Endothelial cell of umbilical vein (primary cell): ENCODE data around the gene CCDC116. TPM values are rescaled to one million over a fixed set of nuclear protein-coding genes. Genes with fewer than 3 reads are reported as not detected.

Experiments
- BruUV-seq: library from RNA; stranded (reverse); fragments of 400-500 nt; replicated peaks from 2 replicates; lab custom pipeline; 2021; lab: Mats Ljungman, UMichigan
- CTCF ChIA-PET: fragments of 300-600, 350-600 bp; sonication (Branson Sonifier 250); formaldehyde crosslinking; loops from one replicate; lab custom pipeline; 2021; ENCODE audit warnings: antibody characterized with exemption, inconsistent platforms; lab: Charles Lee
- POLR2A ChIA-PET: fragments of 300-600, 350-600 bp; sonication (Branson Sonifier 250); formaldehyde crosslinking; loops from one replicate; lab custom pipeline; 2021; ENCODE audit warnings: antibody characterized with exemption, inconsistent platforms; lab: Charles Lee
- DNase-seq: peaks from one replicate; pipeline ENCODE4 v3.0.0-alpha.2; 2011; ENCODE audit warnings: low read depth, low spot score
- FAIRE-seq: peaks from 2 replicates; lab custom pipeline; 2011; peaks lifted over from hg19 to GRCh38; lab: Jason Lieb, UNC
- H2AFZ ChIP-seq: 2 replicates; pipeline ENCODE4 v1.6.0; 2012; ENCODE audit warnings: low read depth, low read length, control low read depth, inconsistent platforms
- H3K27ac ChIP-seq: 2 replicates; pipeline ENCODE4 v1.5.1; 2011; ENCODE audit warnings: low read depth, mild to moderate bottlenecking, control low read depth, low read length, moderate library complexity; ENCODE audit not compliant: insufficient read depth
- H3K27me3 ChIP-seq, 2 experiments: 2 replicates each; pipeline versions ENCODE4 v1.6.0 to v1.6.1; 2011; ENCODE audit warnings: low read length in 2 of 2, mixed read lengths in 1 of 2; ENCODE audit not compliant: control insufficient read depth in 2 of 2, insufficient read depth in 2 of 2
- H3K36me3 ChIP-seq, 2 experiments: 2 replicates in 1 of 2; 3 replicates in 1 of 2; pipeline ENCODE4 v1.5.1; 2011; ENCODE audit warnings: low read length in 2 of 2, mild to moderate bottlenecking in 1 of 2, moderate library complexity in 1 of 2; ENCODE audit not compliant: control insufficient read depth in 2 of 2, insufficient read depth in 2 of 2; ENCODE audit errors: extremely low read depth in 1 of 2
- H3K4me1 ChIP-seq: 3 replicates; pipeline ENCODE4 v1.5.1; 2011; ENCODE audit warnings: mild to moderate bottlenecking, low read length; ENCODE audit not compliant: control insufficient read depth, insufficient read depth; ENCODE audit errors: extremely low read depth
- H3K4me2 ChIP-seq: 2 replicates; pipeline ENCODE4 v1.6.1; 2011; ENCODE audit warnings: low read length, control low read depth, mixed read lengths; ENCODE audit not compliant: insufficient read depth
- H3K4me3 ChIP-seq, 3 experiments: fragments of 200-600 bp in 1 of 3; sonication (generic), shearing (Covaris generic) in 1 of 3; replicated peaks in 1 of 3; 2 replicates each; pipeline ENCODE4 v1.5.1; 2011 to 2016; ENCODE audit warnings: control low read depth in 3 of 3, low read length in 3 of 3, mild to moderate bottlenecking in 2 of 3, inconsistent platforms in 1 of 3, low read depth in 1 of 3, moderate library complexity in 1 of 3; ENCODE audit not compliant: insufficient read depth in 1 of 3
- H3K79me2 ChIP-seq: 2 replicates; pipeline ENCODE4 v1.6.0; 2012; ENCODE audit warnings: low read length, inconsistent platforms; ENCODE audit not compliant: control insufficient read depth, insufficient read depth
- H3K9ac ChIP-seq: replicated peaks from 2 replicates; pipeline ENCODE3; 2011; ENCODE audit warnings: low read length, control low read depth; ENCODE audit not compliant: insufficient read depth; ENCODE audit errors: extremely low read depth
- H3K9me1 ChIP-seq: replicated peaks from 3 replicates; pipeline ENCODE4 v1.6.0; 2011; ENCODE audit warnings: mild to moderate bottlenecking, low read length; ENCODE audit not compliant: control insufficient read depth, insufficient read depth; ENCODE audit errors: extremely low read depth
- H3K9me3 ChIP-seq: replicated peaks from 2 replicates; pipeline ENCODE4 v1.5.1; 2012; ENCODE audit warnings: low read length, inconsistent platforms; ENCODE audit not compliant: control insufficient read depth, insufficient read depth
- H4K20me1 ChIP-seq: replicated peaks from 2 replicates; pipeline ENCODE3; 2011; ENCODE audit warnings: mild to moderate bottlenecking, low read length; ENCODE audit not compliant: control insufficient read depth, insufficient read depth; ENCODE audit errors: extremely low read depth
- EZH2 ChIP-seq: IDR thresholded peaks from 2 replicates; pipeline ENCODE4 v1.6.1; 2012; ENCODE audit warnings: borderline replicate concordance, low read depth, mild to moderate bottlenecking, moderate library complexity, low read length, inconsistent platforms; ENCODE audit not compliant: severe bottlenecking
- FOS ChIP-seq: IDR thresholded peaks from 2 replicates; pipeline ENCODE4 v1.6.1; 2011; ENCODE audit warnings: mild to moderate bottlenecking, low read length, moderate library complexity, borderline replicate concordance; ENCODE audit not compliant: insufficient read depth
- GATA2 ChIP-seq: IDR thresholded peaks from 2 replicates; pipeline ENCODE4 v1.7.0; 2011; ENCODE audit warnings: low read depth, mild to moderate bottlenecking, moderate library complexity, mixed read lengths, low read length; ENCODE audit not compliant: insufficient read length, insufficient read depth
- JUN ChIP-seq: IDR thresholded peaks from 2 replicates; pipeline ENCODE4 v1.6.1; 2011; ENCODE audit warnings: borderline replicate concordance, low read depth; ENCODE audit not compliant: insufficient read length, insufficient read depth
- MYC ChIP-seq: IDR thresholded peaks from one replicate; pipeline ENCODE4 v1.6.1; 2011; ENCODE audit warnings: mild to moderate bottlenecking, low read depth, low read length
- POLR2A ChIP-seq: IDR thresholded peaks from 2 replicates; pipeline ENCODE4 v1.6.1; 2012; ENCODE audit warnings: low read depth, mild to moderate bottlenecking, control low read depth, low read length
- POLR2AphosphoS5 ChIP-seq: IDR thresholded peaks from 2 replicates; pipeline ENCODE4 v1.6.1; 2012; ENCODE audit warnings: low read depth, mild to moderate bottlenecking, control low read depth, low read length, moderate library complexity; ENCODE audit not compliant: insufficient read depth
- dilution Hi-C: fragments of 300-500 bp; cut with MboI; formaldehyde crosslinking; loops from one replicate; pipeline ENCODE4 v1.15.0; 2019; ENCODE audit warnings: low sequenced_read_pairs; ENCODE audit not compliant: extremely low pct_ligation_motif_present
- intact Hi-C: fragments of 100-400 bp; cut with micrococcal nuclease; formaldehyde crosslinking; loops from one replicate; pipeline ENCODE4 v1.10.0; 2022
- polyA plus RNA-seq, 4 experiments: library from polyadenylated mRNA; depleted of rRNA in 3 of 4; stranded (reverse) in 3 of 4; unstranded in 1 of 4; fragments of >200 nt; gene quantifications; 2 replicates each; pipeline versions ENCODE4 v1.2.1 to v1.2.3, GENCODE V29; 2011 to 2012; ENCODE audit warnings: missing spikeins in 1 of 4
- total RNA-seq: library from RNA; stranded (reverse); gene quantifications from 2 replicates; pipeline ENCODE4 v1.2.3, GENCODE V29; 2021
- TF ChIP-seq, protein P1 (sequence below), 2 donors: IDR thresholded peaks; 1 replicate in 1 of 2; 2 replicates in 1 of 2; pipeline ENCODE4 v1.5.1; 2011; ENCODE audit warnings: low read length in 2 of 2, mild to moderate bottlenecking in 2 of 2, moderate library complexity in 2 of 2, control low read depth in 1 of 2, inconsistent platforms in 1 of 2, low read depth in 1 of 2; ENCODE audit not compliant: insufficient read depth in 1 of 2; ENCODE audit errors: extremely low read depth in 1 of 2
- TF ChIP-seq, protein P2 (sequence below): IDR thresholded peaks from 2 replicates; pipeline ENCODE4 v1.6.1; 2011; ENCODE audit not compliant: insufficient read depth, insufficient read length

The CCDC116 gene
- total and polyA plus RNA-seq, 2 donors (not counting 3 experiments of a cell fraction or from before 2014, with no cell fraction given): 0.21 to 0.33 TPM

DNA sequence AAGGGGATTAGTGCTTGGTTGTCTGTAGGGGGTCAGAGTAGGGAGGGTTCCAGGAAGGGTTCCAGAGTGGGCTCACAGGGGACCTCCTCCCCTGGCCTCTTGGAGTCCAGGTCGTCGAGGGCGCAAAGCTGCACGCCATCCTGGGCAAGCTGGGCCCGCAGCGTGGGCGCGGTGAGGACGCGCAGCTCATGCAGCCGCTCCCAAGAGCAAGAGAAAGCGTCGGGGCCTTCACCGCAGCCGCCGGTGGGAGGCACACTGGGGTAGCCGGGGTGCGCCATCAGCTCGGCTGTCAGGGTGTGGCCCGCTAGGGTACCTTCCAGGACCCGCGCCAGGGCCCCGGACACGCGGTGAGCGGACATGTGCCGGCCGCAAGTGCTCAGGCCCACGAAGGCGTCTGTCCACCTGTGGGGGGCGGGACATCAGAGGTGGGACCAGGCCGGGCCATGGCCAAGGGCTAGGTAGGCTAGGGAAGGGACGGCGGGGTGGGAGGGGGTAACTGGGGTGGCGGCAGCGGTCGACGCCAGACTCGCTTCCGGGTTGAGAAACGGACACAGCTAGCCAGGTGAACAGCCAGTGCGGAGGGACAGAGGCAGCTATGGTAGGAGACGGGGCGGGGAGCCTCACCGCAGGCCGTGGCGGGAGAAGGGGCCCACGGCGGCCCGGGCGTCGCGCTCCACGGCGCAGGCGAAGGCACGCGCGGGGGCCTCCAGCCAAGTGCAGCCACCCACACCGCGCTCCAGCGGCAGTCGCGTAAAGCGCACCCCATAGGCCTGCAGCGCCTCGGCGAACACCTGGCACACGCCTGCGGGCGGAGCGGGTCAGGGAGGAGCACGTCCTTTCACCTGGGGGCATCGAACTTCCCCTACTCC is 3.9 kb upstream of the CCDC116 start:
- dilution Hi-C loops (no loop called here), intact Hi-C loops (loop anchor here (1.0 kb wide), 1 partner anchor 15 kb away; no protein-coding TSS in a partner anchor)
- CTCF ChIA-PET: interaction anchor here (0.6 to 2.8 kb wide), 16 partner anchors 8 to 343 kb away, joined by 3 to 41 read pairs (median 4); partner anchors contain the start of gene SDF2L1
- TF ChIP-seq POLR2A: no peak
- TF ChIP-seq EZH2: no peak
- TF ChIP-seq POLR2AphosphoS5: no peak
- TF ChIP-seq GATA2: no peak
- TF ChIP-seq, protein P1, sequence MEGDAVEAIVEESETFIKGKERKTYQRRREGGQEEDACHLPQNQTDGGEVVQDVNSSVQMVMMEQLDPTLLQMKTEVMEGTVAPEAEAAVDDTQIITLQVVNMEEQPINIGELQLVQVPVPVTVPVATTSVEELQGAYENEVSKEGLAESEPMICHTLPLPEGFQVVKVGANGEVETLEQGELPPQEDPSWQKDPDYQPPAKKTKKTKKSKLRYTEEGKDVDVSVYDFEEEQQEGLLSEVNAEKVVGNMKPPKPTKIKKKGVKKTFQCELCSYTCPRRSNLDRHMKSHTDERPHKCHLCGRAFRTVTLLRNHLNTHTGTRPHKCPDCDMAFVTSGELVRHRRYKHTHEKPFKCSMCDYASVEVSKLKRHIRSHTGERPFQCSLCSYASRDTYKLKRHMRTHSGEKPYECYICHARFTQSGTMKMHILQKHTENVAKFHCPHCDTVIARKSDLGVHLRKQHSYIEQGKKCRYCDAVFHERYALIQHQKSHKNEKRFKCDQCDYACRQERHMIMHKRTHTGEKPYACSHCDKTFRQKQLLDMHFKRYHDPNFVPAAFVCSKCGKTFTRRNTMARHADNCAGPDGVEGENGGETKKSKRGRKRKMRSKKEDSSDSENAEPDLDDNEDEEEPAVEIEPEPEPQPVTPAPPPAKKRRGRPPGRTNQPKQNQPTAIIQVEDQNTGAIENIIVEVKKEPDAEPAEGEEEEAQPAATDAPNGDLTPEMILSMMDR (IDR thresholded peaks at IDR 0.05; ENCODE audit: extremely low read depth in 1 of 2, insufficient read depth in 1 of 2, low read depth in 1 of 2, low read length in 2 of 2): no peak
- no peak for TF ChIP-seq JUN
- TF ChIP-seq MYC: no peak
- TF ChIP-seq, protein P2, sequence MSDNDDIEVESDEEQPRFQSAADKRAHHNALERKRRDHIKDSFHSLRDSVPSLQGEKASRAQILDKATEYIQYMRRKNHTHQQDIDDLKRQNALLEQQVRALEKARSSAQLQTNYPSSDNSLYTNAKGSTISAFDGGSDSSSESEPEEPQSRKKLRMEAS: no peak
- no peak for TF ChIP-seq FOS
- Histone ChIP-seq H3K9me3 (no peaks in the 10 kb centered on the region), H3K27me3 (no peaks in the 10 kb centered on the region), H3K36me3 (peaks cover 0 to 4% of the 10 kb centered on the region in 2 experiments), H3K9ac (no peak overlapping the region), H3K79me2 (peaks cover 22% of the 10 kb centered on the region), H3K4me1 (no peaks in the 10 kb centered on the region), H3K4me3 (peak overlapping the region in 2 of 3 experiments; percentile 63 to 94), H4K20me1 (no peaks in the 10 kb centered on the region), H3K27ac (no peak overlapping the region), H3K9me1 (no peaks in the 10 kb centered on the region), H2AFZ (no peak overlapping the region), H3K4me2 (peak overlapping the region; percentile 8)
- POLR2A ChIA-PET: interaction anchor here (0.6 kb wide), 1 partner anchor 1586 kb away, joined by 4 read pairs; no protein-coding TSS in a partner anchor
- FAIRE-seq: no peak
- no peak for DNase-seq
- no TSS peak for BruUV-seq
